Activated CD8-positive, alpha-beta memory T cell treated with anti-CD3 and anti-CD28 coated beads for 1 hour (primary cell): Measurements from ENCODE around the gene PLAGL1.
A peak's percentile ranks its signal among the peaks of the same experiment; 100 is the strongest.
"Not testable (repeated sequence)": the region's sequence is repeated elsewhere in the genome, so short reads cannot be mapped to it uniquely, and the experiment has no call there.

Experiments used
- DNase-seq, 2 donors: peaks; one replicate each; pipeline ENCODE4 v3.0.0-alpha.2; 2020; ENCODE audit warnings: low read depth in 1 of 2; ENCODE audit errors: extremely low read depth in 1 of 2

PLAGL1 gene, protein sequence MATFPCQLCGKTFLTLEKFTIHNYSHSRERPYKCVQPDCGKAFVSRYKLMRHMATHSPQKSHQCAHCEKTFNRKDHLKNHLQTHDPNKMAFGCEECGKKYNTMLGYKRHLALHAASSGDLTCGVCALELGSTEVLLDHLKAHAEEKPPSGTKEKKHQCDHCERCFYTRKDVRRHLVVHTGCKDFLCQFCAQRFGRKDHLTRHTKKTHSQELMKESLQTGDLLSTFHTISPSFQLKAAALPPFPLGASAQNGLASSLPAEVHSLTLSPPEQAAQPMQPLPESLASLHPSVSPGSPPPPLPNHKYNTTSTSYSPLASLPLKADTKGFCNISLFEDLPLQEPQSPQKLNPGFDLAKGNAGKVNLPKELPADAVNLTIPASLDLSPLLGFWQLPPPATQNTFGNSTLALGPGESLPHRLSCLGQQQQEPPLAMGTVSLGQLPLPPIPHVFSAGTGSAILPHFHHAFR

DNA sequence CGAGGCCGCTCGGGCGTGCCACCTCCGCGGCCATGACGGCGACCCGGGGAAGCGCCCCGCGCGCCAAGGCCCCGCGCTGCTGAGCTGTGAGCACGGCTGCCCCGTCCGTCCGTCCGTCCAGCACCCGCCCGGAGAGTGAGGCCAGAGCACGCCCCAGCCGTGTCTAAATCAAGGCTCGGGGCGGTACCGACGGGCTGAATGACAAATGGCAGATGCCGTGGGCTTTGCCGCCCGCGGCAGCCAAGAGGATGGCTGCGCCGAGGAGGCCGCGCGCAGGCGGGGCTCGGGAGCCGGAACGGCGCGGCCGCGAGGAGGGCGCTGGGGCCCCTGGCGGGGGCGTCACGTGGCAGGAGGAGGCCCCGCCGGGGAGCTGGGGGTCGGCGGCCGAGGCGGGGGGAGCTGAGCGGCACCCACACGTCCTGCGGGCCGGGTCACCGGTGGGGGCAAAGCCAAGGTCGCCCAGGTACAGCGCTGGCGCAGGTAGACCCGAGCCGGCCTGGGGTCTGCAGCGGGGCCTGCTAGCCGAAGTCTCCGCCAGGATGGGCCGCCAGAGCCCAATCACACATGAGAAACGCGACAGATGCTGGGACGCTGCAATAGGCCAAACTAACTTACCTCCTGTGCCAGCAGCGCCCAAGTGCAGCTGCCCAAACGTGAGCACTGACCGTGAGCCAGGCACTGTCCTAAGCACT is at the start of gene PLAGL1:
TSS of gene PLAGL1 (minus strand) at position 140 of the 692 bp plus-strand sequence. CDS start 60,123 bp downstream, outside the sequence.
- DNase-seq = no peak

- no peak for DNase-seq
These were observed 47.3 kb upstream of the PLAGL1 start for GRCh38 chr6:144055121-144055931.

GRCh38 chr6:144053601-144054000 is 45.5 kb upstream of the PLAGL1 start:
- DNase-seq = no peak

- DNase-seq = no peak
These were observed 44.4 kb upstream of the PLAGL1 start for GRCh38 chr6:144052488-144052887.

DNA sequence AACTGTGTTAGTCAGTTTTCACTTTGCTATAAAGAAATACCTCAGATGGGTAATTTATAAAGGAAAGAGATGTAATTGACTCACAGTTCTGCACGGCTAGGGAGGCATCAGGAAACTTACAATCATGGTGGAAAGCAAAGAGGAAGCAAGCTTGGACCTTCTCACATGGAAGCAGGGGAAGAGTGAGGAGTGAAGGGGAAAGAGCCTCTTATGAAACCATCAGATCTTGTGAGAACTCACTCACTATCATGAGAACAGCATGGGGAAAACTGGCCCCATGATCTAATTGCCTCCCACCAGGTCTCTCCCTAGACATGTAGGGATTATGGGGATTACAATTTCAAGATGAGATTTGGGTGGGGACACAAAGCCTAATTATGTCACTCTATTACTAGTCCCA is 41.3 kb upstream of the PLAGL1 start:
- DNase-seq = no peak

DNA sequence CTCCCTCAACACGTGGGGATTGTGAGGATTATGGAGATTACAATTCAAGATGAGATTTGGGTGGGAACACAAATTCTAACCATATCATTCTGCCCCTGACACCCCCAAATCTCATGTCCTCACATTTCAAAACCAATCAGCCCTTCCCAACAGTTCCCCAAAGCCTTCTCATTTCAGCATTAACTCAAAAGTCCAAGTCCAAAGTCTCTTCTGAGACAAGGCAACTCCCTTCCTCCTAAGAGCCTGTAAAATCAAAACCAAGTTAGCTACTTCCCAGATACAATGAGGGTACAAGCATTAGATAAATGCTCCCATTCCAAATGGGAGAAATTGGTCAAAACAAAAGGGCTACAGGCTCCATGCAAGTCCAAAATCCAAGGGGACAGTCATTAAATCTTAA is 39.6 kb upstream of the PLAGL1 start:
- DNase-seq = no peak

GRCh38 chr6:144046672-144047071 is 38.6 kb upstream of the PLAGL1 start:
- DNase-seq = not testable (repeated sequence)

GRCh38 chr6:144044989-144045388 is 36.9 kb upstream of the PLAGL1 start:
- not testable (repeated sequence) for DNase-seq

DNA sequence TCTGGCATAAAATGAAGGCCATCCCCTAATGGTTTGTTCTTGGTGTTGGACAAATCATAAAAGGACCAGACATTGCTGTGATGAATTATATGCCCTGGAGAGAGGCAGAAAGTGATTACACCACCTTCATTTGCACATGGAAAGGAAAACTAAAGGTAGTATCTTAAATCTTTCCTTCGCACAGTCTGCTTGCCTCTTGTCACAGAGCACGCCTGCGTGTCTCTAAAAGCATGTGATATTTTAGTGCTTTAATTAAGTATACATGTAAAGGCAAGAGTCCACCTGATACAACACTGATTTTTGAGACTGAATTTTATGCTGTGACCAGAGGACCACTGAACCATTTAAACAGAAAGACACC is 28.8 kb upstream of the PLAGL1 start:
- DNase-seq = no peak

DNA sequence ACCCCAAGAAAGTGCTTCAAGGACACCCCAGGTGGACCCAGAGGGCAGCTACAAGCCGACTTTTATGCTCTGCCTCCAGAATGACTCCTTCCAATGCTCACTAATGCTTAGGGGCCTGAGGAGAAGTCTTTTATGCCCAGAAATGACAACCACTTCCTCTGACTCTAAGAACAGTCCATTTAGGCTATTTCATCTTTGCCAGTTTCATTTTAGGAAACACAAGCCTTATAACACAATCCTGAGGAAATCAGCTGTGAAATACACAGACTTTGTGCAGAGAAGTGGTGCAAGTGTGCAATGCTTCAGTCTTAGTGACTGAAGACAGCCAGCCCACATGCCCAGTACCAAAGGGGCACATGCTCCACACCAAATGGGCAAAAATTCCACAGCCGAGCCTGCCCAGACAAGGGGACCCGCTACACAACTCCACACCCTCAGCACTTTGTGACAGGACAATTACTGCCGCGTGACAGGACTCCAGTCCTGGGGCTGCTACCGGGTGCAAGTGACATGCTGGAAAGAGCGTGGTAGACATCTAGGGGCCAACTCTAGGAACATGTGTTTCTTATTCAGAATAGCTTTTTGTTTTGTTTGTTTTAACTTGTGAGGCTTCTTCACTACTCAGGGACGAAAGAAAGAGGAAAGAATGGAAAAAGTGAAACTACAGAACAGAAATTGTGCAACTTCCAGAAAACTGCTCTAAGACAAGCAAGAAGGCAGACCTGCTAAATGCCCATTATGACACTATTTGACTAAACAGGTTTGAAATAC is 28.2 kb upstream of the PLAGL1 start:
- no peak for DNase-seq

DNA sequence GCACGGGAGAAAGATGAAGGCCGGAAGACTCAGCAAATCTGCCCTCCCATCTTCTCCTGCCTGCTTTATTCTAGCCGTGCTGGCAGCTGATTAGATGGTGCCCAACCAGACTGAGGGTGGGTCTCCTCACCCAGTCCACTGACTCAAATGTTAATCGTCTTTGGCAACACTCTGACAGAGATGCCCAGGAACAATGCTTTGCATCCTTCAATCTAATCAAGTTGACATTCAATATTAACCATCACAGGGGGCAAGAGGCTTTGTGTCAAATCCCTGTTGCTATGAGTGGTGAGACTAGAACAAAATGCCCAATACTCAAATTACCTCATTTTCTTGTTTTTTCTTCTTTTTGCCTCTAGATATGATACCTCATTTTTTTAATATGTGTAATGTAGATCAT is 27.4 kb upstream of the PLAGL1 start:
- DNase-seq = no peak

DNA sequence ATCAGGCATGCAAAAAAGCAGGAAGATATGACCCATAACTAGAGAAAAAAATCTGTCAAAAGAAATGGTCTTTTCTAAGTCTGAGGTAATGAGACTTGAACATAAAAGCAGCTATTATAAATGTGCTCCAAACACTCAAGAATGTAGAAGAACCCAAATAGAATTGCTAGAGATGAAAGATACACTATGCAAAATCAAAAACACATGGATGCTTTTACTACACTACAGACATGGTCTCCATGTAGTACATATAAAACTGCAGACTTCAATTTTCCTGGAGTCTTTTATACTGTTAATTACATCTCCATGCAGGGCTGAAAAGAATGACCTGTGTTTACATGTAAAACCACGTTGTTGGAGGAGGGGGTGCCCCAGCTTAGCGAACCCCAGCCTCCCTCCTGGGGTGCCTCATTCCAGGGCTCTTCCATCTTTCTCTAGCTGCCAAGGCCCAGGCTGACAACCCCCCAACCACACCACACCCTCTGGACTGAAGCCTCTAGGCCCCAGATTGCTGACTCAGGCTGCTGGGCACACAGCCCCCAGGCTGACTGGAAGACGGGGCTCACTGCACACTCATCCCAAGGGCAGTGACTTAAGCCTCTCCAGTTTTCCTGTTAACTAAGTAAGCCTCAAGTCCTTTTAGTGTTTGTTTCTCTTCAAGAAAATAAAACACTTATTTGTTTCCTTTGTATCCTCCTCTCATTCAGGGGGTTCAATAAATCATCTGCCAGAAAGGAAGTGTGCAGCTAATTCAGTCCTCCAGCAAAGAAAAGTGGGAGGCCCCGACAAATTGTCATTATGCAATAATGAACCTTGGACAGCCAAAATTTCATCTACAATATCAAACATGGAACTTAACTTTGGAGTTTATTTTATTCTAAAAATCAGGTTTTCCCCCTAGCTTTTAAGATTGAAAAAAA is 26.0 kb upstream of the PLAGL1 start:
- no peak for DNase-seq

- DNase-seq = no peak
These were observed 21.4 kb upstream of the PLAGL1 start for GRCh38 chr6:144029452-144029851.

DNA sequence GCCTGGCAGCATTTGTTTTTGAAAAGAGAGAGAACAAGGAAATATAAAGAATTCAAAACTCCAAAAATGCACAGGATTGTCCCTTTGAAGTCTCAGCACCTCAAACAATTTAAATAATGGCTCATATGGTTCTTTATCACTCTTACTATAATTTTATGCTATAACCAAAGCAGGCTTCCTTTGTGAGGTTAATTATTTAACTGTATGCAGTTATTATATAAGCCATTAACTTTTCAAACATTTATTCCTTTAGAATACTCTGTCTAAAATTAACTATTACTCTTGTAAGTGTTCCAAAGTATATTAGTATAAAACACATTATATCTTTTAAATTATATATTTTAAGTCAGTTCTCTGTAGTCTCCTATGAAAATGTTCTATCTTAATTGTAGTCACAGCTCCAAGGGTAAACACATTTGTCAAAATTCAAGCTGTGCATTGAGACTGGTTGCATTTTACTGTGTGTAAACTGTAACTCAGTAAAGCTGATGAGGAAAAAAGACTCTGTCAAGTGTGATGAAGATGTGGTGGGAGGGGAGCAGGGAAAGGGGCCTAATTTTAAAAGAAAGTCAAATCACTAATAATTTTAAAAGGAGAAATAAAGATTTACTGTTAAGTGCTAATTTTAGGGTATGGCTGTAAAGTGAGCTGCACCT is 20.0 kb upstream of the PLAGL1 start:
- DNase-seq = no peak

GRCh38 chr6:144023216-144023615 is 15.2 kb upstream of the PLAGL1 start:
- no peak for DNase-seq

DNA sequence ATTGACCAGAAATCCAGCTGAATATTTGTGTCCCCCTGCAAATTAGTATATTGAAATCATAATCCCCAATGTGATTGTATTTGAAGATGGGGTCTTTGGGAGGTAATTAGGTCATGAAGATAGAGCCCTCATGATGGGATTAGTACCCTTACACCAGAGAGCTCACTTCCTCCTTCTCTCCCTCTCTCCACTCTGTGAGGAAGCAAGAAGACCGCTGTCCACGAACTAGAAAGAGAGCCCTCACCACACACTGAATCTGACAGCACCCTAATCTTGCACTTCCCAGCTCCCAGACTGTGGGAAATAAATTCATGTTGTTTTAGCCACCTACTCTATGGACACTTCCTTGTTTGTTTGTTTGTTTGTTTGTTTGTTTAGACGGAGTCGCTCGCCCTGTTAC is 11.9 kb upstream of the PLAGL1 start:
- DNase-seq = no peak

DNA sequence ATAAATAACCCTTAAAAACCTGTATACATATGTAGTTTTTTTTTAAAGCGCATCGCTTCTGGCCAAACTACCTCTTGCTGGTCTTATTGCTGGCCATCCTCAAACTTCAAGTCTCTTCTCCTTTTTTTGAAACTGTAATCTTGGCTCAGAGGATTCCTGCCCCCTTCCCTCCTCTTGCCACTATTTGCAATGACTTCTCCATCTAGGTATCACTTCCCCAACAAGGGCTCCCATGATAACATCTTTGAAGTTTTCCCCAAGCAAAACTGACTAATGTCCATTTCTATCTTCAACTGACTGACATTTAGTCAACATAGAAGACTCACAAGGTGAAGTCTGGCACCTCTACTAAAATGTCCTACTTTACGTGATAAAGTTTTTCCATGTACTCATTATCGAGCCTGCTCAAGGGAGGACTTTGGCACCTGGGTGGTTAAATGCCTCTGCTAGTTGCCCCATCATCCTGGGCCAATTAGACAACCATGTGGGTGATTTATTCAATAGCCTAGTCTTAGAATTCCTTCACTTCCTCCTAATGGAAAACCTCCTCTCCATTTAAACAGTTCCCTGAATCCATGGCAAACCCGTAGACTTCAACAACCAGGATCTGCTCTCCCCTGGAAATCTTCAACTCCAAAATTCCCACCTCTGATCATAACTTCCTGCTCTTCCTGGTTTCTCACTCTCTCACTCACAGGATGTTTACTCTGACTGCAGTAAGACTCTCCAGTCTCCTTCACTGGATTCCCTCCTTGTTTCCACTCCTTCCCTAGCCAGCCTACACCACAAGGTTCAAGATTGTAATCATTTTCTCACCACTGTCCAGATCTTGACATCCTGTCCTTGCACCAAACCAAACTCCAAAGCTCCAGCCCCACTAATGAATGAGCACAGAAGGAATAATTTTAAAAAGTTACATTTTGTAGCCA is 9.4 kb upstream of the PLAGL1 start:
- DNase-seq = no peak

DNA sequence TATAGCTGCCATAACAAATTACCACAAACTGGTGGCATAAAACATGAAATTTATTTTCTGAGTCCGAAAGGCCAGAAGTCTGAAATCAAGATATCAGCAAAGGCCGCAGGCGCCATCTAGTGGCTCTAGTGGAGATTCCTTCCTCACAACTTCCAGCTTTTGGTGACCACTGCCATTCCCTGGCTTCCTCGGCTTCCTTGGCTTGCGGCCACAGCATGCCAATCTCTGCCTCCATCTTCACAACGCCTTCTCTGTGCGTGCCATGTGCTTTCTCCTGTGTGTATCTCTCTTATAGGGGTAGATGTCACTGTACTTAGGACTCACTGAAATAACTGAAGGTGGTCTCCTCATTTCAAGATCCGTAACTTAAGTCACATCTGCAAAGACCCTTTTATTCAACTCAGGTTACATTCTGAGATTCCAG is 5.4 kb upstream of the PLAGL1 start:
- DNase-seq = peak; percentile 32 to 37
